DOHH2 (cell line): ENCODE results near the gene SUGP2.
"Not testable (repeated sequence)": the region's sequence is repeated elsewhere in the genome, so short reads cannot be mapped to it uniquely, and the experiment has no call there.

ENCODE experiments used
- H3F3A ChIP-seq: fragments of 200-600 bp; sonication (generic), shearing (Covaris generic); 2 replicates; pipeline ENCODE4 v1.6.0; 2016; ENCODE audit warnings: antibody characterized with exemption, mild to moderate bottlenecking; ENCODE audit not compliant: control insufficient read depth, insufficient read depth
- H3K27ac ChIP-seq: fragments of 200-600 bp; sonication (generic); 2 replicates; pipeline ENCODE4 v1.5.1; 2014; ENCODE audit warnings: low read depth, mild to moderate bottlenecking, low read length, moderate library complexity
- H3K27me3 ChIP-seq: fragments of 200-600 bp; sonication (generic); 2 replicates; pipeline ENCODE4 v1.6.1; 2014; ENCODE audit warnings: mild to moderate bottlenecking, low read length, mixed read lengths; ENCODE audit not compliant: control insufficient read depth
- H3K36me3 ChIP-seq: fragments of 200-600 bp; sonication (generic); 2 replicates; pipeline ENCODE4 v1.6.1; 2014; ENCODE audit warnings: mild to moderate bottlenecking, low read length, moderate library complexity, mixed read lengths; ENCODE audit not compliant: control insufficient read depth
- H3K4me1 ChIP-seq: fragments of 200-600 bp; sonication (generic); 2 replicates; pipeline ENCODE4 v1.6.1; 2014; ENCODE audit warnings: mild to moderate bottlenecking, low read length, mixed read lengths; ENCODE audit not compliant: control insufficient read depth
- H3K4me2 ChIP-seq: fragments of 200-600 bp; sonication (generic); 2 replicates; pipeline ENCODE4 v1.6.0; 2014; ENCODE audit warnings: mild to moderate bottlenecking, low read length, moderate library complexity
- H3K4me3 ChIP-seq: fragments of 200-600 bp; sonication (generic); 2 replicates; pipeline ENCODE4 v1.5.1; 2014; ENCODE audit warnings: mild to moderate bottlenecking, low read length, mixed read lengths
- H3K79me2 ChIP-seq: fragments of 200-600 bp; sonication (generic); 2 replicates; pipeline ENCODE4 v1.6.1; 2014; ENCODE audit warnings: mild to moderate bottlenecking, low read length, mixed read lengths; ENCODE audit not compliant: control insufficient read depth
- H3K9me2 ChIP-seq: fragments of 200-600 bp; sonication (generic); replicated peaks from 2 replicates; pipeline ENCODE4 v1.6.1; 2014; ENCODE audit warnings: mild to moderate bottlenecking, low read length, mixed read lengths; ENCODE audit not compliant: control insufficient read depth
- H3K9me3 ChIP-seq: fragments of 200-600 bp; sonication (generic); 2 replicates; pipeline ENCODE4 v1.6.1; 2014; ENCODE audit warnings: antibody characterized with exemption, low read length, mixed read lengths; ENCODE audit not compliant: control insufficient read depth, insufficient read depth
- H4K20me1 ChIP-seq: fragments of 200-600 bp; sonication (generic); 2 replicates; pipeline ENCODE4 v1.6.0; 2014; ENCODE audit warnings: low read depth, mild to moderate bottlenecking, antibody characterized with exemption, low read length, moderate library complexity; ENCODE audit not compliant: control insufficient read depth, insufficient read depth
- EZH2phosphoT487 ChIP-seq: fragments of 200-600 bp; sonication (generic); IDR thresholded peaks from 2 replicates; pipeline ENCODE4 v1.6.1; 2017; ENCODE audit warnings: borderline replicate concordance, mild to moderate bottlenecking, antibody characterized with exemption, low read length, moderate library complexity, mixed read lengths
- TF ChIP-seq, protein P1 (sequence below): fragments of 200-600 bp; sonication (generic); IDR thresholded peaks from one replicate; pipeline ENCODE4 v1.5.1; 2014; ENCODE audit warnings: antibody characterized with exemption, mild to moderate bottlenecking, low read depth, low read length; ENCODE audit not compliant: poor library complexity, severe bottlenecking

The SUGP2 gene

GRCh38 chr19:18955042-18955441 is 78.3 kb downstream of the SUGP2 start:
- no peak overlapping the region for H3K27ac ChIP-seq

GRCh38 chr19:18954094-18954493 is 79.2 kb downstream of the SUGP2 start:
- Histone ChIP-seq H3K27ac (no peak overlapping the region), H3K9me2 (no peaks in the 10 kb centered on the region), H4K20me1 (no peaks in the 10 kb centered on the region), H3K4me1 (no peaks in the 10 kb centered on the region), H3K4me2 (no peak overlapping the region), H3K9me3 (no peaks in the 10 kb centered on the region), H3K4me3 (no peak overlapping the region), H3K79me2 (no peaks in the 10 kb centered on the region), H3F3A (no peaks in the 10 kb centered on the region), H3K36me3 (no peaks in the 10 kb centered on the region), H3K27me3 (no peaks in the 10 kb centered on the region)
- TF ChIP-seq EZH2phosphoT487: no peak
- TF ChIP-seq, protein P1, sequence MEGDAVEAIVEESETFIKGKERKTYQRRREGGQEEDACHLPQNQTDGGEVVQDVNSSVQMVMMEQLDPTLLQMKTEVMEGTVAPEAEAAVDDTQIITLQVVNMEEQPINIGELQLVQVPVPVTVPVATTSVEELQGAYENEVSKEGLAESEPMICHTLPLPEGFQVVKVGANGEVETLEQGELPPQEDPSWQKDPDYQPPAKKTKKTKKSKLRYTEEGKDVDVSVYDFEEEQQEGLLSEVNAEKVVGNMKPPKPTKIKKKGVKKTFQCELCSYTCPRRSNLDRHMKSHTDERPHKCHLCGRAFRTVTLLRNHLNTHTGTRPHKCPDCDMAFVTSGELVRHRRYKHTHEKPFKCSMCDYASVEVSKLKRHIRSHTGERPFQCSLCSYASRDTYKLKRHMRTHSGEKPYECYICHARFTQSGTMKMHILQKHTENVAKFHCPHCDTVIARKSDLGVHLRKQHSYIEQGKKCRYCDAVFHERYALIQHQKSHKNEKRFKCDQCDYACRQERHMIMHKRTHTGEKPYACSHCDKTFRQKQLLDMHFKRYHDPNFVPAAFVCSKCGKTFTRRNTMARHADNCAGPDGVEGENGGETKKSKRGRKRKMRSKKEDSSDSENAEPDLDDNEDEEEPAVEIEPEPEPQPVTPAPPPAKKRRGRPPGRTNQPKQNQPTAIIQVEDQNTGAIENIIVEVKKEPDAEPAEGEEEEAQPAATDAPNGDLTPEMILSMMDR: no peak

More at GRCh38 chr19:18955042-18955441, 78.3 kb downstream of the SUGP2 start:
- Histone ChIP-seq H3F3A (no peaks in the 10 kb centered on the region), H3K4me3 (no peak overlapping the region), H3K79me2 (no peaks in the 10 kb centered on the region), H3K4me2 (no peak overlapping the region), H3K36me3 (no peaks in the 10 kb centered on the region), H4K20me1 (no peaks in the 10 kb centered on the region), H3K4me1 (no peaks in the 10 kb centered on the region), H3K9me2 (no peaks in the 10 kb centered on the region), H3K27me3 (no peaks in the 10 kb centered on the region), H3K9me3 (no peaks in the 10 kb centered on the region)
- no peak for TF ChIP-seq EZH2phosphoT487
- TF ChIP-seq, protein P1: no peak

GRCh38 chr19:18952364-18953003 is 80.8 kb downstream of the SUGP2 start:
- H3K4me1 ChIP-seq, H3K9me3 ChIP-seq, H3K36me3 ChIP-seq, H3K9me2 ChIP-seq, H3K27me3 ChIP-seq, H3K4me2 ChIP-seq, H3K79me2 ChIP-seq, H3K4me3 ChIP-seq, H3K27ac ChIP-seq, H3F3A ChIP-seq, H4K20me1 ChIP-seq: not testable (repeated sequence)

GRCh38 chr19:18951721-18952281 is 81.5 kb downstream of the SUGP2 start:
- Histone ChIP-seq H3K4me3 (no peak overlapping the region), H4K20me1 (no peaks in the 10 kb centered on the region), H3K27ac (no peak overlapping the region), H3K27me3 (no peaks in the 10 kb centered on the region), H3K36me3 (no peaks in the 10 kb centered on the region), H3K9me2 (no peaks in the 10 kb centered on the region), H3K9me3 (no peaks in the 10 kb centered on the region), H3K79me2 (no peaks in the 10 kb centered on the region), H3K4me1 (peaks cover 13% of the 10 kb centered on the region), H3K4me2 (no peak overlapping the region), H3F3A (no peaks in the 10 kb centered on the region)
- no peak for TF ChIP-seq EZH2phosphoT487
